Measurements from ENCODE around the gene MYO16.

DNA sequence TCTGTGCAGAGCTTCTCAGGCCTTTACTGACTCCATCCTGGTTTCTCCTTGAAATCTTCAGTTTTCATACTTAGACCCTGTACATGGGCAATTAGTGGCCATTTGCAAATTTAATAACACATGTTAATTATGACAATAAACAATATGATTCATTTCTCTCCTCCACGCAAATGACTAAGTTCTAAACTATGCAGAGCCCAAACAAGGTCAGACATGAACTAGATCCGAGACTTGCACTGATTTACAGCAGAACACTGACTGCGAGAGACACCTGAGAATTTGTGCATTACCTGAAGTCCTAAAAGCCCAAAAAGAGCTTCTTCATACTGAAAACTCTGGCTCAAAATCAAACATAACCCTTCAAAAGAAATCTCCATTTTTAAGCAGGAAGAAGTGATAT lies 521.8 kb downstream of the MYO16 start:
- TF ChIP-seq CTCF (IDR thresholded peaks at IDR 0.05), result no peak
- TF ChIP-seq POLR2A (IDR thresholded peaks at IDR 0.05), result no peak
- TF ChIP-seq EP300 (IDR thresholded peaks at IDR 0.05), result no peak

Data from tibial nerve (tissue), 4 donors.